Dermis lymphatic vessel endothelial cell (primary cell): ENCODE measurements around the gene UBE2D3. TPM values are rescaled to one million over a fixed set of nuclear protein-coding genes. Genes with fewer than 3 reads are reported as not detected.

Experiments
- total RNA-seq: library from RNA; depleted of rRNA; stranded (reverse); fragments of >200 nt; gene quantifications from 2 replicates; pipeline ENCODE4 v1.2.1, GENCODE V29; 2014

The UBE2D3 gene
- total RNA-seq = 293 and 347 TPM in 2 replicates

DNA sequence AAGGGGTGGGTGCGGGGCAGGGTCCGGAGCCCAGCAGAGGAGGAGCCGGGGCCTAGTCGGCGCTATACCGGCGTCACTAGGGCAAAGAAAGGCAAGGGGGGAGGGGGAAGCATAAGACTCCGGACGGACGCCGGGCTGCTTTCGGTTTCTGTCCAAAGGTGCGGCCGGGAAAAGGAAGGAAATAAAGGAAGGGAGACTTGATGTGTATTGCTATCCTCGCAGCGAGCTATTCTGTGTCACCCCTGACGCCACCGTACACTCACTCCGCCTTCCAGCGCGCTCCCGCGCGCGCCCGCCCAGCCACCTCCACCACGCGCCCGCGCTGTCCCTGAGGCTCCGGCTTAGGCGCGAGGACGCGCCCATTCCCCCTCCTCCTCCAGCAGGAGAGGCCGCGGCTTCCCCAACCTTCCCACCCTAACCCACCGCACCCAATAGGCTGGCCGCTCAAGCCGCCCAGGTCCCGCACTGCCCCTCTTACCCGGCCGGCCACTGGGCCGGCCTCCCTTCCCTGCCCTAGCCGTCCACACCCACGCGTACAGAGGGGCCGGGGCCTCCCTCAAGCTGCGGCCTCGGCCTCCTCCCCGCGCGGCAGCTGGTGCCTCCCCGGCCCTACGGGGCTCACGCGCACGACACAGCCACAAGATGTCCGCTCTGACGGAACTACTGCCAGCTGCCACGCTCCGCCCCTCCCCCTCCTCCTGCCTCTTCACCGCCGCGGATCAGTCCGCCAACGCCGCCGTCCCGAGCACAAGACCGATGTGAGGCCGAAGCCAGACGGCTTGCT is at the start of gene UBE2D3:
Gene UBE2D3, minus strand, starts transcription at position 662 of the 784 bp plus-strand sequence. CDS start 1,043 bp downstream, outside the sequence.

DNA sequence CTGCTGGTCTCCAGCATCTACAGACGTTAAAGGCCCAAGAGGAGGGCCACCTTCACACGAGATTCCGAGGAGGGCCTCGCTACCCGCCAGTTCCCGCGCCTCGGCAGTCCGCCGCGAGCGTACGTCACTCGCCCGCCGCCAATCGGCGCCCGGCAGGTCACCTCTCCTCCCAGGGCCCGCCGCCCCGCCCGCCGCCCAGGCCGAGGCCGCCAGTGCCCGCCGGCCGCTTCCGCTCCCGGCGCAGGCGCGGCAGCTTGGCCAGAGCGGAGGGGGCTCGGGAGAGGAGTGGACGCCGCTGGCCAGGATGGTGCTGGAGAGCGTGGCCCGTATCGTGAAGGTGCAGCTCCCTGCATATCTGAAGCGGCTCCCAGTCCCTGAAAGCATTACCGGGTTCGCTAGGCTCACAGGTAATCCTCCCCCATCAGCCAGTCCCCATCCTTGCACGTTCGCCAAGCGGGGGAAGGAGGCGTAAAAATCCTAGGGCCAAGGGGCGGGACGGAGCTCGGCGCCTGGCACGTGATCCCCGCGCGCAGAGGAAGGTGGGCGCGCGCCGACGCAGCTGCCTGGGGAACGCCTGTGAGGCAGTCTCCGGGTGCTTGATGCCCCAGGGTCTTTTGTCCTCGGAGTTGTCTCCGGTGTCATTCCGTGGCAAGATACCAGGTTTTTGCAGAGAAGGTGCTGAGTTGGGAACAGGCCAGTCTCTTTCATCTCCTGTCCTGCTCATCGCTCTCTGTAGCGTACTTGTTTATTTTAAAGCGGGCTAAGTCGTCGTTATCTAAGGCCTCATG is 41.6 kb upstream of the UBE2D3 start, which contains the start of gene CISD2:
Gene CISD2, plus strand, starts transcription at position 212 of the 788 bp plus-strand sequence. Its CDS starts 93 bp downstream, at position 305.

DNA sequence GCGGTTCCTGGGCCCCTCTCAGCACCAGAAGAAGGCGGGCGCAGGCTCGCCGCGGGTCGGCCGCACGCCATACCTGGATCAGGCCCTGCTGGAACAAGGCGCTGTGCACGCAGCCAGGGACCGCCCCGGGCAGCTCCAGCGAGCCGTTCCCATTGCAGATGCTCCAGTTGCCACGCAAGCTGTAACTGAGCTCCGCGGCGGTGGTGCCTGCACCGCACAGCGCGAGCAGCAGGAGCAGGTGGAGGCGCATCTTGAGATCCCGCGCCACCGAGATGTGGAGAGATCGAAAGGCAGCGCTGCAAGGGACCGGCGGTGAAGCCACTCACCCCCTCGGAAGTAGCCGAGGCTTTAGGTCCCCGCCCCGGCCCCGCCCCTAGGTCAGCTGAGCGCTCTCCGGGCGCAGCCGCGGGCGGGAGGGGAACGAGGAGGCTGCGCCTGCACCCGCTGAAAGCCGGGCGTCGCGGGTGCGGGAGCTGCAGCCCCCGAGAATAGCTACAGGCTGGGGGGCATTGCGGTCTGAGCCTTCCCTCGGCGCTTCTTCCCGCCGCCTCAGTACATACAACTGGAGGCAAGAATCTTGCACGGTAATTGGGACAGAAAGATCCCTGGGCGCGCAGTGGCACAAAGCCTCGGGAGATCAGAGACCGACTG is 66.6 kb downstream of the UBE2D3 start, which contains the start of gene MANBA:
Gene MANBA, minus strand, starts transcription at position 324 of the 651 bp plus-strand sequence. Its CDS starts 74 bp downstream, at position 250.

Other genes starting within 250 kb of the UBE2D3 start
- 13.3 and 14.1 TPM in 2 replicates for gene MANBA, start 66.6 kb downstream of the UBE2D3 start, total RNA-seq
- 36.4 and 41.5 TPM in 2 replicates for gene CISD2, start 41.4 kb upstream of the UBE2D3 start, total RNA-seq
- gene SLC9B1, start 192.2 kb upstream of the UBE2D3 start, total RNA-seq = 0.33 and 0.43 TPM in 2 replicates
- gene SLC9B2, start 249.2 kb upstream of the UBE2D3 start, total RNA-seq = 16.9 and 23.5 TPM in 2 replicates